ENCODE results near the gene MYOZ1.
"Not testable (repeated sequence)": the region's sequence is repeated elsewhere in the genome, so short reads cannot be mapped to it uniquely, and the experiment has no call there.

Gene MYOZ1

GRCh38 chr10:73625004-73625883 lies 16.0 kb downstream of the MYOZ1 start:
- Histone ChIP-seq H3K27me3 (replicated peaks) (no peaks in the 10 kb centered on the region), H3K4me3 (ENCODE audit: low read depth, low read length) (peak overlapping the region; percentile 93), H3K36me3 (replicated peaks) (no peaks in the 10 kb centered on the region), H3K27ac (peak overlapping the region; percentile 8)
- in situ Hi-C loops (cut with HindIII; ENCODE audit: low pct_ligation_motif_present, low sequenced_read_pairs) = no loop called here
- peak; percentile 13 for DNase-seq
- no peak for TF ChIP-seq CTCF (IDR thresholded peaks at IDR 0.05; ENCODE audit: low read depth, low read length, missing control alignments)

DNA sequence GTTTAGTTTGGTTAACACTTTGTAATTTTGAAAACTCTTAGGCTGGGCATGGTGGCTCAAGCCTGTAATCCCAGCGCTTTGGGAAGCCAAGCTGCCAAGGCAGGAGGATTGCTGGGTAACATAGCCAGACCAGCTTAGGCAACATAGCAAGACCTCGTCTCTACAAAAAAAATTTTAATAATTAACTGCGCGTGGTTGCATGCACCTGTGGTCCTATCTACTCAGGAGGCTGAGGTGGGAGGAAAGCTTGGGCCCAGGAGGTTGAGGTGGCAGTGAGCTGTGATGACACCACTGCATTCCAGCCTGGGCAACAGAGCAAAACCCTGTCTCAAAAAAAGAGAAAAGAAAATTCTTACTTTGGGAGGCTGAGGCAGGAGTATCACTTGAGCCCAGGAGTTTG lies 18.2 kb downstream of the MYOZ1 start:
- Histone ChIP-seq H3K27me3 (replicated peaks) (no peaks in the 10 kb centered on the region), H3K27ac (no peak overlapping the region), H3K36me3 (replicated peaks) (no peaks in the 10 kb centered on the region), H3K4me3 (ENCODE audit: low read depth, low read length) (no peak overlapping the region)
- in situ Hi-C loops (cut with HindIII; ENCODE audit: low pct_ligation_motif_present, low sequenced_read_pairs) = no loop called here
- DNase-seq = no peak
- no peak for TF ChIP-seq CTCF (IDR thresholded peaks at IDR 0.05; ENCODE audit: low read depth, low read length, missing control alignments)

- H3K36me3 ChIP-seq (replicated peaks); H3K27me3 ChIP-seq (replicated peaks); in situ Hi-C loops (cut with HindIII; ENCODE audit: low pct_ligation_motif_present, low sequenced_read_pairs); DNase-seq; H3K4me3 ChIP-seq (ENCODE audit: low read depth, low read length); H3K27ac ChIP-seq: not testable (repeated sequence)
These were observed 20.3 kb downstream of the MYOZ1 start for GRCh38 chr10:73620974-73621373.

DNA sequence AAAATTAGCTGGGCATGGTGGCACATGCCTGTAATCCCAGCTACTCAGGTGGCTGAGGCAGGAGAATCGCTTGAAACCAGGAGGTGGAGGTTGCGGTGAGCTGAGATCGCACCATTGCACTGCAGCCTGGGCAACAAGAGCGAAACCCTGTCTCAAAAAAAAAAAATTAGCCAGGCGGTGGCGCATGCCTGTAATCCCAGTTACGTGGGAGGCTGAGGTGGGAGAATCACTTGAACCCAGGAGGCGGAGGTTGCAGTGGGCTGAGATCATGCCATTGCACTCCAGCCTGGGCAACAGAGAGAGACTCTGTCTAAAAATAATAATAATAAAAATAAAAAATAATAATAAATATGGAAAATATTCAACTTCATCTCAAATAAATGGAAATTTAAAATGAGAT lies 24.1 kb downstream of the MYOZ1 start:
- in situ Hi-C loops (cut with HindIII; ENCODE audit: low pct_ligation_motif_present, low sequenced_read_pairs); H3K36me3 ChIP-seq (replicated peaks): not testable (repeated sequence)

DNA sequence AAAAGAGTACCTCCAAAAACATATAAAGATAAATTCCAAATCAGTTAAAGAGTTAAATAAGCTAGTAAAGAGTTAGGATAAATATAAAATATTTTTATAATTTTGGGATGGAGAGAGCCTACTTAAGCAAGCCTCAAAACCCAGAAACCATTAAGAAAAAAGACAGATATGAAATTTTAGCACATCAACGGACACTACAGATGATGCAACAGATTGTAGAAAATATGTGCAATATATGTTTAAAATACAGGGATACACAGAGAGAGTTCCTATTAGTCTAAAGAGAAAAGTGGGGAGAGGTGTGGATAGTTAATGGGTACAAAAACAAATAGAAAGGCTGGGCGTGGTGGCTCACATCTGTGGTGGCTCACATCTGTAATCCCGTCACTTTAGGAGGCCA lies 26.6 kb downstream of the MYOZ1 start:
- in situ Hi-C loops (cut with HindIII; ENCODE audit: low pct_ligation_motif_present, low sequenced_read_pairs) = no loop called here
- no peak overlapping the region for H3K4me3 ChIP-seq (ENCODE audit: low read depth, low read length)
- H3K27me3 ChIP-seq (replicated peaks) = no peaks in the 10 kb centered on the region
- H3K27ac ChIP-seq = no peak overlapping the region
- no peak for TF ChIP-seq CTCF (IDR thresholded peaks at IDR 0.05; ENCODE audit: low read depth, low read length, missing control alignments)
- DNase-seq = no peak
- no peaks in the 10 kb centered on the region for H3K36me3 ChIP-seq (replicated peaks)

More for the DNA sequence above, 24.1 kb downstream of the MYOZ1 start:
- H3K4me3 ChIP-seq (ENCODE audit: low read depth, low read length); H3K27ac ChIP-seq; DNase-seq; H3K27me3 ChIP-seq (replicated peaks): not testable (repeated sequence)

DNA sequence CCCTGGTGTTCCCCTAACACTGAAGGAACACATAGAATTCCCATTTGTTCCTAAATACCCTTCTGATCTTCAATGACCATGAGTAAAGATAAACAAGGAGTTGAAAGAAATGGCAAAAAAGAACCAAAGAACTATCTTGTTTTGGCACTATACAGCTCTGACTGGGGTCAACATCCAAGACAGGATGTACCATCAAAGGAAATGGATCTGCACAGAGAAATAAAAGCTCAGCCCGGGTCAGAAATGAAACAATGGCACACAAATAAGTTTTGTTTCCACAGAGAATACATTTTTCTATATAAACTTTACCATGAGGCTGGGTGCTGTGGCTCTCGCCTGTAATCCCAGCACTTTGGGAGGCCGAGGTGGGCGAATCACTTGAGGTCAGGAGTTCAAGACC lies 32.2 kb downstream of the MYOZ1 start:
- Histone ChIP-seq H3K36me3 (replicated peaks) (no peaks in the 10 kb centered on the region), H3K27me3 (replicated peaks) (no peaks in the 10 kb centered on the region), H3K4me3 (ENCODE audit: low read depth, low read length) (no peak overlapping the region), H3K27ac (no peak overlapping the region)
- DNase-seq = no peak
- no peak for TF ChIP-seq CTCF (IDR thresholded peaks at IDR 0.05; ENCODE audit: low read depth, low read length, missing control alignments)
- in situ Hi-C loops (cut with HindIII; ENCODE audit: low pct_ligation_motif_present, low sequenced_read_pairs) = no loop called here

GRCh38 chr10:73601486-73601921 lies 39.8 kb downstream of the MYOZ1 start:
- DNase-seq = peak; percentile 18
- H3K27me3 ChIP-seq (replicated peaks) = no peaks in the 10 kb centered on the region
- in situ Hi-C loops (cut with HindIII; ENCODE audit: low pct_ligation_motif_present, low sequenced_read_pairs) = no loop called here
- H3K36me3 ChIP-seq (replicated peaks) = no peaks in the 10 kb centered on the region
- H3K4me3 ChIP-seq (ENCODE audit: low read depth, low read length) = no peak overlapping the region
- H3K27ac ChIP-seq = no peak overlapping the region
- TF ChIP-seq CTCF (IDR thresholded peaks at IDR 0.05; ENCODE audit: low read depth, low read length, missing control alignments) = no peak
